ENCODE measurements around the gene ZNF555.

Gene ZNF555

GRCh38 chr19:2834294-2834871 is 6.9 kb upstream of the ZNF555 start:
- H3K4me1 ChIP-seq (ENCODE audit: control insufficient read depth, insufficient read depth, low read length): no peaks in the 10 kb centered on the region
- H3K9ac ChIP-seq (ENCODE audit: low read depth, low read length): no peak overlapping the region
- H3K27me3 ChIP-seq (ENCODE audit: control insufficient read depth, insufficient read depth, low read length): no peaks in the 10 kb centered on the region
- peaks cover 12% of the 10 kb centered on the region; the same call in 1 of the 2 replicates for H3K36me3 ChIP-seq (ENCODE audit: control insufficient read depth, insufficient read depth, low read length)
- peaks cover 61% of the 10 kb centered on the region for H3K9me3 ChIP-seq (ENCODE audit: control insufficient read depth, insufficient read depth, low read length)
- H3K27ac ChIP-seq (ENCODE audit: low read depth, low read length): no peak overlapping the region
- H3K4me3 ChIP-seq (ENCODE audit: low read depth, low read length): no peak overlapping the region

GRCh38 chr19:2837430-2837829 is 3.8 kb upstream of the ZNF555 start:
- 0 out of 2 replicates have a peak, but pooled peaks cover 4% of the 10 kb centered on the region for H3K27me3 ChIP-seq (ENCODE audit: control insufficient read depth, insufficient read depth, low read length)
- H3K4me1 ChIP-seq (ENCODE audit: control insufficient read depth, insufficient read depth, low read length): 0 out of 2 replicates have a peak, but pooled peaks cover 4% of the 10 kb centered on the region
- H3K36me3 ChIP-seq (ENCODE audit: control insufficient read depth, insufficient read depth, low read length): peaks cover 12% of the 10 kb centered on the region; the same call in 1 of the 2 replicates
- no peak overlapping the region for H3K4me3 ChIP-seq (ENCODE audit: low read depth, low read length)
- peaks cover 47% of the 10 kb centered on the region for H3K9me3 ChIP-seq (ENCODE audit: control insufficient read depth, insufficient read depth, low read length)
- H3K27ac ChIP-seq (ENCODE audit: low read depth, low read length): no peak overlapping the region
- no peak overlapping the region for H3K9ac ChIP-seq (ENCODE audit: low read depth, low read length)

DNA sequence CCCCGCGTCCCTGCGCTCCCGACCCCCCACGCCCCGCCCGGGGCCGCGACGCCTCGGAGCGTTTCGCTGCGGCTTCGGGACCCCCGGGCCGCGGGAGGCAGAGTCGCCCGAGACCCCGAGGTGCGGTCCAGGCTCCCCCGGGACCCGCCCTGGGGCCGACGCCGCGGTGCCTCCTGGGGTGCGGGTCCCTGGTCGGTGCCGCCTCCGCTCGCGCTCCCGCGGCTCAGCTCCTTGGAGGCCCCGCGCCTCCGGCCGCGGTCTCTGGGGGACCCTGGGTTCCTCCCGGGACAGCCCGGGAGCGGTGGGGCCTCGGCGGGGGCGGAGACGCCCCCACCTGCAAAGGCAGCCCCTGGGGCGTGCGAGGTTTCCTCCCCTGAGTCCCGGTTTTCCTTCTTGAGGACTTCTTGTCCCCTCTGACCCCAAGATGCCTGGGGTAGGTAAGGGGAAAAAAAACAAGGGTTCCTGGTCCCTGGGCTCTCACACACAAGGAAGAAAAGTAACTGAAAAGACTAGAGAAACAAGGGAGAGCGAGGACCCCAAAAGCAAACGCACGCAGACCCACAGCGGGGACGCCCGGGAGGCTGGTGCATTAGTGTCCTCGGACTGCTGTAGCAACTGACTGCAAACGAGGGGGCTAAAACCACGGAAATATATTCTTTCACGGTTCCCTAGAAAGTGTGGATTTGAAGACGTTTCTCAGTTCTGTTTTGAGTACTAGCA is 740 bp downstream of the ZNF555 start:
- H3K27me3 ChIP-seq (ENCODE audit: control insufficient read depth, insufficient read depth, low read length): 0 out of 2 replicates have a peak, but pooled peaks cover 4% of the 10 kb centered on the region
- peak overlapping the region; percentile 78 for H3K4me3 ChIP-seq (ENCODE audit: low read depth, low read length)
- H3K9me3 ChIP-seq (ENCODE audit: control insufficient read depth, insufficient read depth, low read length): peaks cover 13% of the 10 kb centered on the region; the same call in 1 of the 2 replicates
- no peaks in the 10 kb centered on the region for H3K36me3 ChIP-seq (ENCODE audit: control insufficient read depth, insufficient read depth, low read length)
- no peak overlapping the region for H3K27ac ChIP-seq (ENCODE audit: low read depth, low read length)
- 0 out of 2 replicates have a peak, but pooled peaks cover 4% of the 10 kb centered on the region for H3K4me1 ChIP-seq (ENCODE audit: control insufficient read depth, insufficient read depth, low read length)
- no peak overlapping the region for H3K9ac ChIP-seq (ENCODE audit: low read depth, low read length)

- Histone ChIP-seq H3K9me3 (ENCODE audit: control insufficient read depth, insufficient read depth, low read length) (peaks cover 23% of the 10 kb centered on the region), H3K27me3 (ENCODE audit: control insufficient read depth, insufficient read depth, low read length) (0 out of 2 replicates have a peak, but pooled peaks cover 4% of the 10 kb centered on the region), H3K27ac (ENCODE audit: low read depth, low read length) (no peak overlapping the region), H3K36me3 (ENCODE audit: control insufficient read depth, insufficient read depth, low read length) (no peaks in the 10 kb centered on the region), H3K4me3 (ENCODE audit: low read depth, low read length) (no peak overlapping the region), H3K4me1 (ENCODE audit: control insufficient read depth, insufficient read depth, low read length) (0 out of 2 replicates have a peak, but pooled peaks cover 4% of the 10 kb centered on the region), H3K9ac (ENCODE audit: low read depth, low read length) (no peak overlapping the region)
Observed at GRCh38 chr19:2845107-2845506, 3.8 kb downstream of the ZNF555 start.

GRCh38 chr19:2846180-2846894 is 5.1 kb downstream of the ZNF555 start:
- Histone ChIP-seq H3K36me3 (ENCODE audit: control insufficient read depth, insufficient read depth, low read length) (peaks cover 8% of the 10 kb centered on the region), H3K9me3 (ENCODE audit: control insufficient read depth, insufficient read depth, low read length) (peaks cover 35% of the 10 kb centered on the region), H3K27me3 (ENCODE audit: control insufficient read depth, insufficient read depth, low read length) (0 out of 2 replicates have a peak, but pooled peaks cover 4% of the 10 kb centered on the region), H3K4me1 (ENCODE audit: control insufficient read depth, insufficient read depth, low read length) (0 out of 2 replicates have a peak, but pooled peaks cover 4% of the 10 kb centered on the region), H3K9ac (ENCODE audit: low read depth, low read length) (no peak overlapping the region), H3K27ac (ENCODE audit: low read depth, low read length) (no peak overlapping the region), H3K4me3 (ENCODE audit: low read depth, low read length) (no peak overlapping the region)

GRCh38 chr19:2847507-2847906 is 6.2 kb downstream of the ZNF555 start:
- no peaks in the 10 kb centered on the region for H3K27me3 ChIP-seq (ENCODE audit: control insufficient read depth, insufficient read depth, low read length)
- H3K36me3 ChIP-seq (ENCODE audit: control insufficient read depth, insufficient read depth, low read length): peaks cover 20% of the 10 kb centered on the region
- H3K9ac ChIP-seq (ENCODE audit: low read depth, low read length): no peak overlapping the region
- H3K9me3 ChIP-seq (ENCODE audit: control insufficient read depth, insufficient read depth, low read length): peaks cover 47% of the 10 kb centered on the region
- H3K4me1 ChIP-seq (ENCODE audit: control insufficient read depth, insufficient read depth, low read length): no peaks in the 10 kb centered on the region
- H3K27ac ChIP-seq (ENCODE audit: low read depth, low read length): no peak overlapping the region
- H3K4me3 ChIP-seq (ENCODE audit: low read depth, low read length): no peak overlapping the region

GRCh38 chr19:2848616-2849015 is 7.3 kb downstream of the ZNF555 start:
- Histone ChIP-seq H3K27ac (ENCODE audit: low read depth, low read length) (no peak overlapping the region), H3K27me3 (ENCODE audit: control insufficient read depth, insufficient read depth, low read length) (no peaks in the 10 kb centered on the region), H3K36me3 (ENCODE audit: control insufficient read depth, insufficient read depth, low read length) (peaks cover 31% of the 10 kb centered on the region), H3K9ac (ENCODE audit: low read depth, low read length) (no peak overlapping the region), H3K4me3 (ENCODE audit: low read depth, low read length) (no peak overlapping the region), H3K4me1 (ENCODE audit: control insufficient read depth, insufficient read depth, low read length) (no peaks in the 10 kb centered on the region), H3K9me3 (ENCODE audit: control insufficient read depth, insufficient read depth, low read length) (peaks cover 58% of the 10 kb centered on the region)

- Histone ChIP-seq H3K27ac (ENCODE audit: low read depth, low read length) (no peak overlapping the region), H3K9ac (ENCODE audit: low read depth, low read length) (no peak overlapping the region), H3K36me3 (ENCODE audit: control insufficient read depth, insufficient read depth, low read length) (peaks cover 39% of the 10 kb centered on the region), H3K27me3 (ENCODE audit: control insufficient read depth, insufficient read depth, low read length) (no peaks in the 10 kb centered on the region), H3K9me3 (ENCODE audit: control insufficient read depth, insufficient read depth, low read length) (peaks cover 73% of the 10 kb centered on the region), H3K4me3 (ENCODE audit: low read depth, low read length) (no peak overlapping the region), H3K4me1 (ENCODE audit: control insufficient read depth, insufficient read depth, low read length) (no peaks in the 10 kb centered on the region)
Observed at GRCh38 chr19:2850256-2850925, 9.1 kb downstream of the ZNF555 start.

DNA sequence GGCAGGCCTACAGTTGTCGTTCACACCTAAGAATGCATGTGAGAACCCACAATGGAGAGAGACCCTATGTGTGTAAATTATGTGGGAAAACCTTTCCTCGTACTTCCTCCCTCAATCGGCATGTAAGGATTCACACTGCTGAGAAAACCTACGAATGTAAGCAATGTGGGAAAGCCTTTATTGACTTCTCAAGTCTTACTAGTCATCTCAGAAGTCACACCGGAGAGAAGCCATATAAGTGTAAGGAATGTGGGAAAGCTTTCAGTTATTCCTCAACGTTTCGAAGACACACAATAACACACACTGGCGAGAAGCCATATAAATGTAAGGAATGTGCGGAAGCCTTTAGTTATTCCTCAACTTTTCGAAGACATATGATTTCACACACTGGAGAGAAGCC is 11.3 kb downstream of the ZNF555 start:
- Histone ChIP-seq H3K36me3 (ENCODE audit: control insufficient read depth, insufficient read depth, low read length) (peaks cover 39% of the 10 kb centered on the region), H3K4me1 (ENCODE audit: control insufficient read depth, insufficient read depth, low read length) (no peaks in the 10 kb centered on the region), H3K4me3 (ENCODE audit: low read depth, low read length) (peak overlapping the region; percentile 30; the same call in 1 of the 2 replicates), H3K27ac (ENCODE audit: low read depth, low read length) (no peak overlapping the region), H3K27me3 (ENCODE audit: control insufficient read depth, insufficient read depth, low read length) (no peaks in the 10 kb centered on the region), H3K9me3 (ENCODE audit: control insufficient read depth, insufficient read depth, low read length) (peaks cover 78% of the 10 kb centered on the region), H3K9ac (ENCODE audit: low read depth, low read length) (no peak overlapping the region)

DNA sequence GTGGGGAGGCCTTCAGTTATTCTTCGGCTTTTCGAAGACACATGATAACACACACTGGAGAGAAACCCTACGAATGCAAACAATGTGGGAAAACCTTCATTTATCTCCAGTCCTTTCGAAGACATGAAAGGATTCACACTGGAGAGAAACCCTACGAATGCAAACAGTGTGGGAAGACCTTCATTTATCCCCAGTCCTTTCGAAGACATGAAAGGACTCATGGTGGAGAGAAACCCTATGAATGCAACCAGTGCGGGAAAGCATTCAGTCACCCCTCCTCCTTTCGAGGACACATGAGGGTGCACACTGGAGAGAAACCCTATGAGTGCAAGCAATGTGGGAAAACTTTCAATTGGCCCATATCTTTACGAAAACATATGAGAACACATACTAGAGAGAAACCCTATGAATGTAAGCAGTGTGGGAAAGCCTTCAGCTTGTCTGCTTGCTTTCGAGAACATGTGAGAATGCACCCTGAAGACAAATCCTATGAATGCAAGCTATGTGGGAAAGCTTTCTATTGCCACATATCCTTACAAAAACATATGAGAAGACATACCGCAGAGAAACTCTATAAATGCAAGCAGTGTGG is 11.8 kb downstream of the ZNF555 start:
- peaks cover 78% of the 10 kb centered on the region for H3K9me3 ChIP-seq (ENCODE audit: control insufficient read depth, insufficient read depth, low read length)
- H3K27me3 ChIP-seq (ENCODE audit: control insufficient read depth, insufficient read depth, low read length): no peaks in the 10 kb centered on the region
- no peak overlapping the region for H3K27ac ChIP-seq (ENCODE audit: low read depth, low read length)
- peaks cover 39% of the 10 kb centered on the region for H3K36me3 ChIP-seq (ENCODE audit: control insufficient read depth, insufficient read depth, low read length)
- peak overlapping the region; percentile 30; the same call in 1 of the 2 replicates for H3K4me3 ChIP-seq (ENCODE audit: low read depth, low read length)
- H3K4me1 ChIP-seq (ENCODE audit: control insufficient read depth, insufficient read depth, low read length): no peaks in the 10 kb centered on the region
- H3K9ac ChIP-seq (ENCODE audit: low read depth, low read length): no peak overlapping the region

All from HUES48 (cell line).